Measurements from ENCODE around the gene RBM15. TPM values are rescaled to one million over a fixed set of nuclear protein-coding genes. Genes with fewer than 3 reads are reported as not detected.

RBM15 gene
- total RNA-seq, 1 donor from 2014 or later: 57.1 TPM

DNA sequence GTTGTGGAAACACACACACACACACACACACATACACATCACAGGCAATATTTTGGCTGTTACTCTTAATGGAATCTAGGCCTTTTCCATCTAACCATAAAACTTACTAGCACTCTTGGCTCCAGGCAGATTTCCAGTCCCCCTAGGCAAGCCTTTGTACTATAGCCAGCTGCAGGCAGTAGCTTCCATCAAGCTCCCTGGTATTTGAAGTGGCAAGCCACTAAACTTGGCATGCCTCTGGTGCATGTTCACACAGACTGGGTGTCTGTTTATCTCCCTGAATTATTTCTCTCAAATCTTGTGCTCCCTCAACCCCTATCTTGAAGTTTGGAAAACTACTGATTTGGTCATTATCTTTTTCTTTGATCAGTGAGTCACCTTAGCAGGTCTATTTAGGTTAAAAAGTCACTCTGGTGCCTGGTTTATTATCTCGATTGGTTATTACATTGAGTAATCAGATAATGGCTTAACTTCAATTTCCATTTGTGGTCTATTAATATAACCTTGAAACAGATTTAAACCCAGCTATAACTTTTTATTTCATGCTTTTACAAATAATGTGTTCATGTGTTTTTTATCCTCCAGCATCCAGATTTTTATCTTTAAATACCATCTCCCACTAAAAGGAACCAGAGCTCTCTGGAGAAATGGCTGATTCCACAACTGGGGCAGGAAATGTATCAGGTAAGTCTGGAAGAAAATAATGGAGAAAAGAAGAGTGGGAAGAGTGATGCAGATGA lies 2.7 kb upstream of the RBM15 start:
- Mint-ChIP-seq H3K27me3 (no peaks in the 10 kb centered on the region), H3K9me3 (no peaks in the 10 kb centered on the region), H3K27ac (peak overlapping the region; percentile 83), H3K4me1 (peaks cover 37% of the 10 kb centered on the region), H3K4me3 (peak overlapping the region; percentile 76), H3K36me3 (ENCODE audit: low read depth) (peaks cover 18% of the 10 kb centered on the region)
- intact Hi-C loops (cut with micrococcal nuclease): loop anchor here (5.0 to 10.0 kb wide), 3 partner anchors 336 to 909 kb away; partner anchors contain the start of genes KCNA3 and PSMA5
- no peak for DNase-seq

DNA sequence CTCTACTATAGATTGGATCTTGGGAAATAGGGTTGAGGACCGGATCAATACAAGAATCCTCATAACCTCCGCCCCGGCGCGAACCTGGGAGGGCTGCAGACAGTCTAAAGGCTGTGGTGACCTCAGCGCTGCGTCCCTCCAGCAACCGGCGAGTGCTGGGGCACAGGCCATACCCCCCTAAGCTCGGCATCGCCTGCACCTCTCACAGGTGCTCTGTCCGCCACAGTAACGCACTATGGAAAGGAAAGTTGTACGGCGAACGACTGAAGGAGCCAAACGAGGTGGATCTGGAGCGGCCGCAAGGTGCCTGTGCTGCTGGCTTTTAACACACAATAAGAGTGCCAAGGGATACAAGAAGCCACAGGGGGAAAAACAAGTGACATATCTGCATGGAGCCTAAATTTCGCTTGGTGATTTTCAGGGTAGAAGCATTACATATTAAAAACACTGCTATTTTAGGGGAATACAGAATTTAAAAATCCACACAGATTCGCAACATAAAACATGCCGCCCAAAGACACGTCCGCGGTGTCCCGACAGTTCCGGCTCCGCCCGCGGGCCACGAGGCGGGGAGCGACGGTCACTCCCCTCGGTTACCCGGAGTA lies 1.4 kb upstream of the RBM15 start:
- H3K4me3 Mint-ChIP-seq: no peak overlapping the region
- peaks cover 50% of the 10 kb centered on the region for H3K4me1 Mint-ChIP-seq
- H3K27ac Mint-ChIP-seq: no peak overlapping the region
- peaks cover 31% of the 10 kb centered on the region for H3K36me3 Mint-ChIP-seq (ENCODE audit: low read depth)
- peak; percentile 84 for DNase-seq
- intact Hi-C loops (cut with micrococcal nuclease): loop anchor here (1.0 to 10.0 kb wide), 10 partner anchors 33 to 911 kb away; partner anchors contain the start of genes KCNA3, LAMTOR5, PSMA5 and STRIP1
- H3K27me3 Mint-ChIP-seq: no peaks in the 10 kb centered on the region
- H3K9me3 Mint-ChIP-seq: no peaks in the 10 kb centered on the region

DNA sequence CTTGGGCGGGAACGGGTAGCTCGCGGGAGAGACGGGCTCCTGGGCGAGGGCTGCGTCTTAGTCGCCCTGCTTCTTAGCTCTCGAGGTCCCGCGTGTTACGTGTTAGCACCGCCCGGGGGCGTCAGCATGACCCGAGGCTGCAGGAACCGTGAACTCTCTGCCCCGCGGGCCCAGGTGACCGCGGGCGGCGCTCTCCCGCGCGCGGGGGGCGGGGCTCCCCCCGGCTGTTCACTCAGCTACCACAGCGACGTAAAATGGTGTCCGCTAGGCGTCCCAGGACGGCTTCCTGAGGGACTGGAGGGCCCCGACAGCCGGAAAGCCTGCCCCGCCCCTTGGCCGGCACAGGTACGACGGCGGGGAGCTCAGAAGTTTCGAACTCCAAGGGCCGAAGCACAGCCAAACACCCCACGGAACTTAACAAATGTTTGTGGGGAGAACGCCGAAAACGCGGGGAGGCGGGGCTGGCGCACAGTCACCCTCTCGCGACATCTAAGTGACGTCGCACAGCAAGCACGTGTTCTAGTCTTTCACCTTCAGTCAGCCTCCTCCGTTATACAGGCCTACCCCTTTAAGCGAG lies 780 bp upstream of the RBM15 start:
- H3K36me3 Mint-ChIP-seq (ENCODE audit: low read depth): peaks cover 37% of the 10 kb centered on the region
- intact Hi-C loops (cut with micrococcal nuclease): loop anchor here (1.0 to 10.0 kb wide), 10 partner anchors 32 to 911 kb away; partner anchors contain the start of genes KCNA3, LAMTOR5, PSMA5 and STRIP1
- H3K9me3 Mint-ChIP-seq: no peaks in the 10 kb centered on the region
- H3K4me3 Mint-ChIP-seq: no peak overlapping the region
- peaks cover 55% of the 10 kb centered on the region for H3K4me1 Mint-ChIP-seq
- no peaks in the 10 kb centered on the region for H3K27me3 Mint-ChIP-seq
- peak; percentile 98 for DNase-seq
- no peak overlapping the region for H3K27ac Mint-ChIP-seq

DNA sequence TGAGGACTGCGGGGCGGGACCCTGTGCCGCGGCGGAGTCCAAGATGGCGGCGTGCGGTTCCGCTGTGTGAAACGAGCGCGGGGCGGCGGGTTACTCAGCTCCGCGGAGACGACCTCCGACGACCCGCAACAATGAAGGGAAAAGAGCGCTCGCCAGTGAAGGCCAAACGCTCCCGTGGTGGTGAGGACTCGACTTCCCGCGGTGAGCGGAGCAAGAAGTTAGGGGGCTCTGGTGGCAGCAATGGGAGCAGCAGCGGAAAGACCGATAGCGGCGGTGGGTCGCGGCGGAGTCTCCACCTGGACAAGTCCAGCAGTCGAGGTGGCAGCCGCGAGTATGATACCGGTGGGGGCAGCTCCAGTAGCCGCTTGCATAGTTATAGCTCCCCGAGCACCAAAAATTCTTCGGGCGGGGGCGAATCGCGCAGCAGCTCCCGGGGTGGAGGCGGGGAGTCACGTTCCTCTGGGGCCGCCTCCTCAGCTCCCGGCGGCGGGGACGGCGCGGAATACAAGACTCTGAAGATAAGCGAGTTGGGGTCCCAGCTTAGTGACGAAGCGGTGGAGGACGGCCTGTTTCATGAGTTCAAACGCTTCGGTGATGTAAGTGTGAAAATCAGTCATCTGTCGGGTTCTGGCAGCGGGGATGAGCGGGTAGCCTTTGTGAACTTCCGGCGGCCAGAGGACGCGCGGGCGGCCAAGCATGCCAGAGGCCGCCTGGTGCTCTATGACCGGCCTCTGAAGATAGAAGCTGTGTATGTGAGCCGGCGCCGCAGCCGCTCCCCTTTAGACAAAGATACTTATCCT lies 430 bp downstream of the RBM15 start:
- H3K27ac Mint-ChIP-seq: no peak overlapping the region
- intact Hi-C loops (cut with micrococcal nuclease): loop anchor here (2.0 to 10.0 kb wide), 6 partner anchors 31 to 912 kb away; partner anchors contain the start of genes KCNA3 and PSMA5
- H3K9me3 Mint-ChIP-seq: no peaks in the 10 kb centered on the region
- H3K36me3 Mint-ChIP-seq (ENCODE audit: low read depth): peaks cover 46% of the 10 kb centered on the region
- no peak overlapping the region for H3K4me3 Mint-ChIP-seq
- H3K27me3 Mint-ChIP-seq: no peaks in the 10 kb centered on the region
- DNase-seq: peak; percentile 87
- H3K4me1 Mint-ChIP-seq: peaks cover 64% of the 10 kb centered on the region

DNA sequence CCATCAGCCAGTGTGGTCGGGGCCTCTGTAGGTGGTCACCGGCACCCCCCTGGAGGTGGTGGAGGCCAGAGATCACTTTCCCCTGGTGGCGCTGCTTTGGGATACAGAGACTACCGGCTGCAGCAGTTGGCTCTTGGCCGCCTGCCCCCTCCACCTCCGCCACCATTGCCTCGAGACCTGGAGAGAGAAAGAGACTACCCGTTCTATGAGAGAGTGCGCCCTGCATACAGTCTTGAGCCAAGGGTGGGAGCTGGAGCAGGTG lies 961 bp downstream of the RBM15 start:
- Mint-ChIP-seq H3K4me3 (no peak overlapping the region), H3K27me3 (no peaks in the 10 kb centered on the region), H3K4me1 (peaks cover 66% of the 10 kb centered on the region), H3K27ac (no peak overlapping the region), H3K36me3 (ENCODE audit: low read depth) (peaks cover 46% of the 10 kb centered on the region), H3K9me3 (no peaks in the 10 kb centered on the region)
- intact Hi-C loops (cut with micrococcal nuclease): no loop called here
- no peak for DNase-seq

DNA sequence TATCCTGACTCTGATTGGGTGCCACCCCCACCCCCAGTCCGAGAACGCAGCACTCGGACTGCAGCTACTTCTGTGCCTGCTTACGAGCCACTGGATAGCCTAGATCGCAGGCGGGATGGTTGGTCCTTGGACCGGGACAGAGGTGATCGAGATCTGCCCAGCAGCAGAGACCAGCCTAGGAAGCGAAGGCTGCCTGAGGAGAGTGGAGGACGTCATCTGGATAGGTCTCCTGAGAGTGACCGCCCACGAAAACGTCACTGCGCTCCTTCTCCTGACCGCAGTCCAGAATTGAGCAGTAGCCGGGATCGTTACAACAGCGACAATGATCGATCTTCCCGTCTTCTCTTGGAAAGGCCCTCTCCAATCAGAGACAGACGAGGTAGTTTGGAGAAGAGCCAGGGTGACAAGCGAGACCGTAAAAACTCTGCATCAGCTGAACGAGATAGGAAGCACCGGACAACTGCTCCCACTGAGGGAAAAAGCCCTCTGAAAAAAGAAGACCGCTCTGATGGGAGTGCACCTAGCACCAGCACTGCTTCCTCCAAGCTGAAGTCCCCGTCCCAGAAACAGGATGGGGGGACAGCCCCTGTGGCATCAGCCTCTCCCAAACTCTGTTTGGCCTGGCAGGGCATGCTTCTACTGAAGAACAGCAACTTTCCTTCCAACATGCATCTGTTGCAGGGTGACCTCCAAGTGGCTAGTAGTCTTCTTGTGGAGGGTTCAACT lies 2.1 kb downstream of the RBM15 start:
- intact Hi-C loops (cut with micrococcal nuclease): no loop called here
- DNase-seq: no peak
- Mint-ChIP-seq H3K27me3 (no peaks in the 10 kb centered on the region), H3K27ac (peak overlapping the region; percentile 10), H3K4me1 (peaks cover 66% of the 10 kb centered on the region), H3K36me3 (ENCODE audit: low read depth) (peaks cover 54% of the 10 kb centered on the region), H3K9me3 (no peaks in the 10 kb centered on the region), H3K4me3 (no peak overlapping the region)

DNA sequence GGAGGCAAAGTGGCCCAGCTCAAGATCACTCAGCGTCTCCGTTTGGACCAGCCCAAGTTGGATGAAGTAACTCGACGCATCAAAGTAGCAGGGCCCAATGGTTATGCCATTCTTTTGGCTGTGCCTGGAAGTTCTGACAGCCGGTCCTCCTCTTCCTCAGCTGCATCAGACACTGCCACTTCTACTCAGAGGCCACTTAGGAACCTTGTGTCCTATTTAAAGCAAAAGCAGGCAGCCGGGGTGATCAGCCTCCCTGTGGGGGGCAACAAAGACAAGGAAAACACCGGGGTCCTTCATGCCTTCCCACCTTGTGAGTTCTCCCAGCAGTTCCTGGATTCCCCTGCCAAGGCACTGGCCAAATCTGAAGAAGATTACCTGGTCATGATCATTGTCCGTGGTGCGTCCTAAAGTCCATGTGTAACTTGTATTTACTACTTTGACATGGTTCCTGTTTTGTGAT lies 2.7 kb downstream of the RBM15 start:
- Mint-ChIP-seq H3K4me3 (no peak overlapping the region), H3K27me3 (no peaks in the 10 kb centered on the region), H3K27ac (peak overlapping the region; percentile 10), H3K4me1 (peaks cover 64% of the 10 kb centered on the region), H3K9me3 (no peaks in the 10 kb centered on the region), H3K36me3 (ENCODE audit: low read depth) (peaks cover 59% of the 10 kb centered on the region)
- DNase-seq: peak; percentile 62
- intact Hi-C loops (cut with micrococcal nuclease): no loop called here

DNA sequence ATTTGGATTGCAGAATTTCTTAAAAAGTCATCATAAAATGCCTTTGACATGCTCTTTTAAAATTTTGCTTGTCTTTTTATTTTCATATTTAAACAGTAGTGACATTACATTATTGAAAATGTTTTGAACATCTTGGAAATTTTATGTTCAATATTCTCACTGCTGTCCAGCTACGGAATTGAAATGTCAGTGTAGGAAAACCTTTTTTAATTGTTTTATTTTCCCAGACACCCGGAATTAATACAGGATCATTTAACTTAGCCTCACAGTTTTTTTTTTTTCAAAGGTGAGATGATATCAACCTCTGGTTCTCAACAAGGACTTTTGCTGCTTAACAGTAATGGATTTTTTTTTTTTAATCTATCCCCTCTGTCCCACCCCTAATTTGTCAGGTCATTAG lies 4.1 kb downstream of the RBM15 start:
- no peaks in the 10 kb centered on the region for H3K9me3 Mint-ChIP-seq
- no peak for DNase-seq
- H3K27ac Mint-ChIP-seq: peak overlapping the region; percentile 46
- H3K4me3 Mint-ChIP-seq: no peak overlapping the region
- H3K27me3 Mint-ChIP-seq: no peaks in the 10 kb centered on the region
- intact Hi-C loops (cut with micrococcal nuclease): no loop called here
- H3K4me1 Mint-ChIP-seq: peaks cover 67% of the 10 kb centered on the region
- H3K36me3 Mint-ChIP-seq (ENCODE audit: low read depth): peaks cover 69% of the 10 kb centered on the region

DNA sequence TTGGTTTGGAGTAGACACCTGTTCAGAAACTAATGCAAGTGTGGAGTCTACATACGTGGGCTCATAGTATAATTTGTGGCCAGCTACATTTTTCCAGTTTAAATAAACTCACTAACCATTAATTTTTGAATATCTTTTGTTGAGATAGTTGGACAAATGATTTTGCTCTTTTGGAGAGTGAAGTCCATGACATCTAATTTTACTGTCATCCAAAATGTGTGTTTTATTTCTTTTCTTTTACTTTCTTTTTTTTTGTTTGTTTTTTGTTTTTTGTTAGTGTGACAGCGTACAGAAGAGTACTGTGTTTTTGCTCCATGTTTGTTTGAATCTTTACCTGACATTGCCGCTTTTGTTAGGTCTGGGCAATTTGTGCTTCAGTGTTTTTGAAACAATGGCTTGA lies 5.0 kb downstream of the RBM15 start:
- no peak for DNase-seq
- Mint-ChIP-seq H3K27me3 (no peaks in the 10 kb centered on the region), H3K4me3 (no peak overlapping the region), H3K9me3 (no peaks in the 10 kb centered on the region), H3K36me3 (ENCODE audit: low read depth) (peaks cover 74% of the 10 kb centered on the region), H3K27ac (no peak overlapping the region), H3K4me1 (peaks cover 76% of the 10 kb centered on the region)
- intact Hi-C loops (cut with micrococcal nuclease): no loop called here

DNA sequence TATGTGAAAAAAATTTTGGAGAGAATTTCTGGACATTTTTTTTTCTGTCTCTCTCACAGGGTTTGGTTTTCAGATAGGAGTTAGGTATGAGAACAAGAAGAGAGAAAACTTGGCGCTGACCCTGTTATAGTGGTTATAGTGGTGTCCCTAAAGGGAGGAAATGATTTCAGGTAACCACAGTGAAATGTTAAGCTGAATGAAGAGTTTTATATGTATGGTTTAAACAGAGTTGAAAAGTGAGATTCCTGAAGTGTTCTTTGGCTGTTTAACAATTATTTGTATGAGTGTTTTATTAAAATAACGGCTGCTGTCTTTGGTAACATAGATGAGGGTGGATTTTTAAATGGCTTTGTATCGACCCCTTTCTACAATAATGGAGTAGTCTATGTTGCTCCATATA lies 6.3 kb downstream of the RBM15 start:
- peaks cover 81% of the 10 kb centered on the region for H3K4me1 Mint-ChIP-seq
- H3K4me3 Mint-ChIP-seq: peak overlapping the region; percentile 13
- intact Hi-C loops (cut with micrococcal nuclease): no loop called here
- H3K27ac Mint-ChIP-seq: no peak overlapping the region
- H3K27me3 Mint-ChIP-seq: no peaks in the 10 kb centered on the region
- no peak for DNase-seq
- H3K9me3 Mint-ChIP-seq: no peaks in the 10 kb centered on the region
- H3K36me3 Mint-ChIP-seq (ENCODE audit: low read depth): peaks cover 70% of the 10 kb centered on the region

DNA sequence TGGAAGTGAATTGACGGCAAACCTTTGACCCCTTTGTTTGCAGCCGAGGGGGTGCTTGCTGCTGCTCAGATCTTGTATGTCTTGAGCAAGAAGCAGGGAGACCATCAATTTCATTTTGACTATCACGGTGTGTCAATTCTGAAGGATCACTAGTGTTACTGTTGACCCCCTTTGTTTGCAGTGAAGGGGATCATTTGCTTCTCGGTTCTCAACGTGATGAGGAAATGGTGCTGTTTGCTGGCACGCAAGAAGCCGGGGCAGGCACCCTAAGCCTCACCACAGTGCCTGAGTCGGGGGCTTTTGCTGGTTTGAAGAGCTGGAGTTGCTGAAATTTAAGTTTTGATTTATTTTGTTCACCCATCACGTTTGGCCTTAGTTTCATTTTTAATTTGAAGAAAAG lies 7.5 kb downstream of the RBM15 start:
- Mint-ChIP-seq H3K9me3 (no peaks in the 10 kb centered on the region), H3K27me3 (no peaks in the 10 kb centered on the region), H3K36me3 (ENCODE audit: low read depth) (peaks cover 62% of the 10 kb centered on the region), H3K4me3 (peak overlapping the region; percentile 29), H3K4me1 (peaks cover 79% of the 10 kb centered on the region), H3K27ac (no peak overlapping the region)
- DNase-seq: no peak
- intact Hi-C loops (cut with micrococcal nuclease): no loop called here

DNA sequence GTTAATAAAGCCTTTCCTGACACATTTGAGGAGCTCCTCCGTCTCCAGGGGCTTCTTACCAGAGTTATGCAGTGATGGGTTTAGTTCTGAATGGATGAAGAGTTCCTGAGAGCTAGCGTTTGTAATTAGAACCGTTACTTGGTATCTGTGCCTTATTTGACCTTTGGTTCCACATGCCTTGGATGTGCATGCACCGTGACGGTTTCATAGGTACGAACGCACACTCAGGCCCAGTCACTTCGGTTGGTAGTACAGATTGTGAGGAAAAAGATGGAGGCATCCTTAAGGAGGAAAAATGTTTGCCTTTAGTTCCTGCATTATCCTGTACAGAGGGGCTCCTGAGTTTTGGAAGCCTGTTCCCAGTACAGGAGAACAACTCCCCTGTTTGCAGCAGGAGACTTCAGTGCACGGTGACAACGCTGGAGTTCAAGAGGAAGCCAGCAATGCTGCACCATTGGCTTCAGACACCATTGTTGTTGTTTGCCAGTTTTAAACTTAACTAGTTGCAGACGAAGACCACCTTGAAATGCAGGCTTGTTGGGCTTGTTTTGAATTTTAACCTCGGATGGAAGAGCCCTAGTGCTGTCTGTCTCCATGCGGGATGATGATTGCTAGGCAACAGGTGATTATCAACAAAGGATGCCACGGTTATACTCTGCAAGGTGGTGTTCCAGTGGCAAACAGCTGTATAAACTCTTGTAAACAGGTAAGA lies 8.2 kb downstream of the RBM15 start:
- Mint-ChIP-seq H3K27ac (no peak overlapping the region), H3K27me3 (no peaks in the 10 kb centered on the region), H3K36me3 (ENCODE audit: low read depth) (peaks cover 55% of the 10 kb centered on the region), H3K9me3 (no peaks in the 10 kb centered on the region), H3K4me1 (peaks cover 76% of the 10 kb centered on the region), H3K4me3 (peak overlapping the region; percentile 29)
- intact Hi-C loops (cut with micrococcal nuclease): no loop called here
- DNase-seq: no peak

DNA sequence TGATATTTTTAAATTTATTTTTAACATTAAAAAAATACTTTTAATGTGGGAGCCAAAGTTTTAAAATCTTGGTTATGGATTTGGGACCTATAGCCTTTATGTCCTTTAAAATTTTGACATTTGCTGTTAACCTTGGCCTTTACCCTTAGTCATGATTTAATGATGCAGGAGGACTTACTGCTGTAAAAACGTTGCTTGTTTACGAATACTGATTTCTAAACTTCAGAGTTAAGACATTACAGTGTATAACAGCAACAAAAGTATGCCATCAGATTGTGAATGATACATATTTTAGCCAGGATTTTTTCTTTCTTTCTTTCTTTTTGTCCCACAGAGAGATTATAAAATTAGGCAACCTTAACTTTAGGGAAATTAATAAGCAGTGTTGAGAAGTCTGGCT lies 8.9 kb downstream of the RBM15 start:
- H3K27me3 Mint-ChIP-seq: no peaks in the 10 kb centered on the region
- no peaks in the 10 kb centered on the region for H3K9me3 Mint-ChIP-seq
- H3K27ac Mint-ChIP-seq: no peak overlapping the region
- H3K4me1 Mint-ChIP-seq: peaks cover 68% of the 10 kb centered on the region
- H3K36me3 Mint-ChIP-seq (ENCODE audit: low read depth): peaks cover 50% of the 10 kb centered on the region
- H3K4me3 Mint-ChIP-seq: peak overlapping the region; percentile 15
- intact Hi-C loops (cut with micrococcal nuclease): no loop called here
- no peak for DNase-seq
